DND-41 (cell line): ENCODE results near the gene FAM3B.

Experiments
- EZH2 ChIP-seq: IDR thresholded peaks from 3 replicates; pipeline ENCODE4 v1.6.1; 2012; ENCODE audit warnings: borderline replicate concordance, low read depth, mild to moderate bottlenecking, moderate library complexity, low read length, inconsistent platforms; ENCODE audit not compliant: severe bottlenecking
- TF ChIP-seq, protein P1 (sequence below): IDR thresholded peaks from 2 replicates; pipeline ENCODE4 v1.5.1; 2012; ENCODE audit warnings: borderline replicate concordance, low read length, moderate library complexity, mild to moderate bottlenecking; ENCODE audit not compliant: poor library complexity, severe bottlenecking; ENCODE audit errors: extremely low read depth

GRCh38 chr21:41381731-41382130 is 65.1 kb downstream of the FAM3B start:
- TF ChIP-seq, protein P1, sequence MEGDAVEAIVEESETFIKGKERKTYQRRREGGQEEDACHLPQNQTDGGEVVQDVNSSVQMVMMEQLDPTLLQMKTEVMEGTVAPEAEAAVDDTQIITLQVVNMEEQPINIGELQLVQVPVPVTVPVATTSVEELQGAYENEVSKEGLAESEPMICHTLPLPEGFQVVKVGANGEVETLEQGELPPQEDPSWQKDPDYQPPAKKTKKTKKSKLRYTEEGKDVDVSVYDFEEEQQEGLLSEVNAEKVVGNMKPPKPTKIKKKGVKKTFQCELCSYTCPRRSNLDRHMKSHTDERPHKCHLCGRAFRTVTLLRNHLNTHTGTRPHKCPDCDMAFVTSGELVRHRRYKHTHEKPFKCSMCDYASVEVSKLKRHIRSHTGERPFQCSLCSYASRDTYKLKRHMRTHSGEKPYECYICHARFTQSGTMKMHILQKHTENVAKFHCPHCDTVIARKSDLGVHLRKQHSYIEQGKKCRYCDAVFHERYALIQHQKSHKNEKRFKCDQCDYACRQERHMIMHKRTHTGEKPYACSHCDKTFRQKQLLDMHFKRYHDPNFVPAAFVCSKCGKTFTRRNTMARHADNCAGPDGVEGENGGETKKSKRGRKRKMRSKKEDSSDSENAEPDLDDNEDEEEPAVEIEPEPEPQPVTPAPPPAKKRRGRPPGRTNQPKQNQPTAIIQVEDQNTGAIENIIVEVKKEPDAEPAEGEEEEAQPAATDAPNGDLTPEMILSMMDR: no peak
- TF ChIP-seq EZH2: no peak
